H7 (cell line): ENCODE results near the gene SND1. TPM values are rescaled to one million over a fixed set of nuclear protein-coding genes. Genes with fewer than 3 reads are reported as not detected.
A peak's percentile ranks its signal among the peaks of the same experiment; 100 is the strongest.

Experiments used
- DNase-seq: peaks from one replicate; pipeline ENCODE4 v3.0.0; 2012
- H3K27me3 ChIP-seq: 2 replicates; pipeline ENCODE4 v1.6.0; 2011; ENCODE audit warnings: mild to moderate bottlenecking, low read length; ENCODE audit not compliant: control insufficient read depth, insufficient read depth
- H3K36me3 ChIP-seq: replicated peaks from 2 replicates; pipeline ENCODE4 v1.5.1; 2011; ENCODE audit warnings: low read length; ENCODE audit not compliant: control insufficient read depth, insufficient read depth
- H3K4me3 ChIP-seq: 2 replicates; pipeline ENCODE4 v1.5.1; 2011; ENCODE audit warnings: low read depth, mild to moderate bottlenecking, control low read depth, low read length, moderate library complexity; ENCODE audit not compliant: insufficient read depth
- total RNA-seq: library from RNA; depleted of rRNA; stranded (reverse); fragments of >200 nt; shearing (Covaris generic); gene quantifications from 2 replicates; pipeline ENCODE4 v1.2.3, GENCODE V29; 2014; rRNA removed

SND1 gene
- total RNA-seq, 1 experiment from 2014 or later: 196 TPM

DNA sequence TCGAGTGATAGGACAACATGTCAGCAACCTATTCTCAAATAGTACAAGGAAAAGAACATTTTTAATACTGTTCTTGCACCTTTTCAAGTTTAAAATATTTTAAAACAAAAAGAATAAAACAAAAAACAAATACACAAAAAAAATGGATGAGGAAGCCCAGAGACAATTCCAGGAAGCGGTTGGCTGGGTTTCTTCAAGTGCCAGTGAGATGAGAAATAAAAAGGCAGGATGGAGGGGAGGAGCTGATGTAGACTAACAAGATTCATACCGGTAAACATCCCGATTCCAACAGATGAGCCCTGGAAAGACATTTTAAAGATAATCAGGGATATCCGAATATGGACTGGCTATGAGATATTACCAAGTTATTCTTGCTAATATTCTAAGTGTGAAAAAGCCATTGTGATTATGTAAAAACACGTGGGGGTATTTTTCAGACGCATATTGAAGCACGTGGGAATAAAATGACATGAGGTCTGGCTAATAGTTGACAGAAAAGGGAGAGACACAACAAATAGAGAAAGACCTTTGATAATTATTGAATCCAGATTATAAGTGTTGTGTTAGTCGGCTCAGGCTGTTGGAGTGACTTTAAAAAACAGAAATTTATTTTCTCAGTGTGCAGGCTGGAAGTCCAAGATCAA lies 480.6 kb downstream of the SND1 start:
- no peak for DNase-seq
- H3K27me3 ChIP-seq: peaks cover 44% of the 10 kb centered on the region

DNA sequence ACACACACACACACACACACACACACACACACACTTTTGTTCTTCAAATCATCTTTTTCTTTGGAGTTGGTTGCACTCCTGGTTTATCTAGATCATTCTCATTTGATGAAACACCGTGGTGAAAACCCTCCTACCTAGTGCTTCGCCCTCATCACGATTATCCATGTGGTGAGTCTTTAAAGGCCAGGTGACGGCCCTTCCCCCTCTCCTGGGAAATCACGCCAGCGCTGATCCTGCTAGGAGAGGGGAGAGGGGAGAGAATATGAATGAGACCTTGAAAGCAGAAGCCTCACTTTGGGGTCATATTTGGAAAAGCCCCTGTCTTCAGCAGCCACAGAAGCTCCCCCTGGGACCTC lies 483.1 kb downstream of the SND1 start:
- DNase-seq: peak; percentile 65
- Histone ChIP-seq H3K4me3 (peak overlapping the region; percentile 40), H3K27me3 (peaks cover 46% of the 10 kb centered on the region), H3K36me3 (no peaks in the 10 kb centered on the region)

More for the DNA sequence above, 480.6 kb downstream of the SND1 start:
- no peak overlapping the region for H3K4me3 ChIP-seq
- H3K36me3 ChIP-seq: no peaks in the 10 kb centered on the region

DNA sequence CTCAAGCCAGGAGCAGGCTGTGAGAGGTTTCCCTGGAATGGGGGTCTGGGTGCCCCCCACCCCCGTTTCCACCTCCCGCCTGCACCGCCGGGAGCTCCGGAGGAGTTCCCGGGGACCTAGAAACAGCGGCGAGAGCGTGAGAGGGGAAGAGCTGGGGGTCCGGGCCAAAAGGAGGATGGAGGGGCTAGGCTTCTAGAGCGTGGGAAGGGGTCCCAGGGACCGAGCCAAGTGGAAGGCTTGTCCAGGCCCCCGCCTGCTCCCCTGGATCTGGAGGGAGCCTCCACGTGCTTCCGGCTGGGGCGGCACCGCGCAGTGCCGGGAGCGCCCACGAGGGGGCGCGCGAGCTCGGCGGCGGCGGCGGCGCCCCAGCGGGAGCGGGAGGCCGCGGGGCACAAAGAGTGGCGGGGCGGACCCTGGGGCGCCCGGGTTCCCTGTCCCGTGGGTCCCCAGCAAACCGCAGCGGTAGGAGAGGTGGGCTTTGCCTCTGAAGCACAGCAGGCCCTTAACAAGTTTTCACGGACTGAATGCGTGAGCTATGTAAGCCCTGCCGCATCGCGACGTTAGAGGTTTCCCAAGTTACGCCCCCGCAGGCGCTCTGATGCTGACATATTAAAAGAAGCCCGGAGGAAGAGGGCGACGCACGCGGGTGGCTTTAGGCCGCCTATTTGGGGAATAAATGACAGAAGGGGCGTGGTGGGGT lies 483.7 kb downstream of the SND1 start:
- DNase-seq: peak; percentile 94
- H3K27me3 ChIP-seq: peaks cover 44% of the 10 kb centered on the region
- H3K36me3 ChIP-seq: no peaks in the 10 kb centered on the region
- peak overlapping the region; percentile 52 for H3K4me3 ChIP-seq

DNA sequence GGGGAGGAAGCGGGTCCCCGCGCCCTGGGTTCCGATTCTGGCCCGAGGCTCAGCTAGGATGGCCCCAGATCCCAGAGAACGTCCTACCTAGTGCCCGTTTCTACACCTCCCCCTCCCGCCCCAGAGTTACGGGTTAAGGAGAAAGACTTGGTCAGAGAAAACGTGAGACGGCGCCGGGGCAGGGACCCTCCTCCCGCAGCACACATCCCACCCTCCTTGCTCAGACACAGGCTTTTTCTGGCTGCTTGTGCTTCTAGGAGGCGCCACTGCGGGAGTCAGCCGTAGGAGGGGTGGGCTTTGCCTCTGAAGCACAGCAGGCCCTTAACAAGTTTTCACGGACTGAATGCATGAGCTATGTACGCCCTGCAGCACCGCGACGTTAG lies 484.2 kb downstream of the SND1 start:
- Histone ChIP-seq H3K36me3 (no peaks in the 10 kb centered on the region), H3K4me3 (peak overlapping the region; percentile 52), H3K27me3 (peaks cover 44% of the 10 kb centered on the region)
- peak; percentile 82 for DNase-seq

- no peak for DNase-seq
- Histone ChIP-seq H3K27me3 (peaks cover 43% of the 10 kb centered on the region), H3K4me3 (no peak overlapping the region), H3K36me3 (no peaks in the 10 kb centered on the region)
Observed at GRCh38 chr7:128137181-128137580, 485.2 kb downstream of the SND1 start.

- Histone ChIP-seq H3K4me3 (no peak overlapping the region), H3K36me3 (no peaks in the 10 kb centered on the region), H3K27me3 (peaks cover 31% of the 10 kb centered on the region)
- DNase-seq: no peak
Observed at GRCh38 chr7:128139406-128139805, 487.4 kb downstream of the SND1 start.

- DNase-seq: no peak
- H3K4me3 ChIP-seq: no peak overlapping the region
- peaks cover 11% of the 10 kb centered on the region for H3K27me3 ChIP-seq
- H3K36me3 ChIP-seq: no peaks in the 10 kb centered on the region
Observed at GRCh38 chr7:128141683-128142195, 489.7 kb downstream of the SND1 start.

Other genes with a start within 250 kb of the SND1 start
- gene GCC1, start 66.6 kb upstream of the SND1 start, total RNA-seq: 8.9 and 9.6 TPM in 2 replicates
- 180 and 210 TPM in 2 replicates for gene ARF5, start 63.8 kb upstream of the SND1 start, total RNA-seq
- 0.52 and 5.0 TPM in 2 replicates for gene FSCN3, start 58.5 kb upstream of the SND1 start, total RNA-seq
- gene PAX4, start 34.1 kb upstream of the SND1 start, total RNA-seq: 0.07 TPM in 1 of 2 replicates, not detected in the other